ENCODE measurements around the gene BTNL3. TPM values are rescaled to one million over a fixed set of nuclear protein-coding genes. Genes with fewer than 3 reads are reported as not detected.

Gene BTNL3
- polyA plus RNA-seq, 2 of the 4 experiments (the other 2 are of a cell fraction): not detected

- ChIA-PET POLR2A (no interaction called here), CTCF (interaction anchor here (1.0 kb wide), 1 partner anchor 143 kb away, joined by 3 read pairs; no protein-coding TSS in a partner anchor)
- Histone ChIP-seq H3K4me1 (peaks cover 3% of the 10 kb centered on the region; the same call in 1 of the 3 replicates), H3K27ac (no peak overlapping the region), H3K9me3 (peaks cover 6% of the 10 kb centered on the region; the same call in 1 of the 3 replicates), H3K4me2 (no peak overlapping the region), H3K4me3 (no peak overlapping the region)
- DNase-seq (ENCODE audit: low read depth in 1 of 2, low spot score in 1 of 2): no peak
- WGBS (ENCODE audit: missing lambda C conversion rate): 0% methylated on average over 1 of the region's 1 CpG
- TF ChIP-seq REST (IDR thresholded peaks at IDR 0.05) (no peak), BHLHE40 (IDR thresholded peaks at IDR 0.05; ENCODE audit: low read depth, low read length) (no peak)
- no peak for FAIRE-seq
- no peak for ATAC-seq
These were observed 35.8 kb downstream of the BTNL3 start for GRCh38 chr5:181024245-181025064.

- peak overlapping the region; percentile 55 for H3K4me3 ChIP-seq
- peak; percentile 89; a peak in 5 of 6 replicates for ATAC-seq
- peak overlapping the region; percentile 76 to 84 for H3K27ac ChIP-seq
- CTCF ChIA-PET: interaction anchor here (0.7 kb wide), 1 partner anchor 16 kb away, joined by 3 read pairs; no protein-coding TSS in a partner anchor
- peaks cover 3% of the 10 kb centered on the region; the same call in 1 of the 3 replicates for H3K4me1 ChIP-seq
- WGBS (ENCODE audit: missing lambda C conversion rate): 18% methylated on average over 11 of the region's 11 CpGs
- POLR2A ChIA-PET: interaction anchor here (0.7 kb wide), 1 partner anchor 106 kb away, joined by 4 read pairs; no protein-coding TSS in a partner anchor
- no peak for FAIRE-seq
- H3K4me2 ChIP-seq: peak overlapping the region; percentile 77
- peak in 1 of 2 experiments; percentile 35 for DNase-seq (ENCODE audit: low read depth in 1 of 2, low spot score in 1 of 2)
- H3K9me3 ChIP-seq: peaks cover under 1% of the 10 kb centered on the region; the same call in 1 of the 3 replicates
- TF ChIP-seq USF2 (IDR thresholded peaks at IDR 0.05) (no peak), EHMT2 (IDR thresholded peaks at IDR 0.05; ENCODE audit: low read depth) (no peak), TFCP2L1 (CRISPR knock-in tag; IDR thresholded peaks at IDR 0.05) (no peak), CHD4 (IDR thresholded peaks at IDR 0.05; ENCODE audit: borderline replicate concordance) (no peak), BHLHE40 (IDR thresholded peaks at IDR 0.05; ENCODE audit: low read depth, low read length) (no peak), TP53 (CRISPR knock-in tag; IDR thresholded peaks at IDR 0.05) (no peak), ZFP36 (IDR thresholded peaks at IDR 0.05; ENCODE audit: borderline replicate concordance, partially characterized antibody) (no peak), HEYL (CRISPR knock-in tag; IDR thresholded peaks at IDR 0.05) (no peak), RARB (CRISPR knock-in tag; IDR thresholded peaks at IDR 0.05) (no peak), E2F6 (IDR thresholded peaks at IDR 0.05; ENCODE audit: borderline replicate concordance, low read depth) (no peak), NPAS2 (CRISPR knock-in tag; IDR thresholded peaks at IDR 0.05; ENCODE audit: borderline replicate concordance) (no peak), POLR2A (IDR thresholded peaks at IDR 0.05; ENCODE audit: low read length) (no peak), ESRRA (IDR thresholded peaks at IDR 0.05; ENCODE audit: borderline replicate concordance, low read length) (no peak), FOSL2 (IDR thresholded peaks at IDR 0.05) (no peak), FOSL2 (CRISPR knock-in tag; IDR thresholded peaks at IDR 0.05) (no peak), FOSB (CRISPR knock-in tag; IDR thresholded peaks at IDR 0.05) (no peak)
These were observed 38.9 kb downstream of the BTNL3 start for GRCh38 chr5:181027452-181028031.

Measured in A549 (cell line).